Esophagus muscularis mucosa (tissue), 4 donors: ENCODE data around the gene SIPA1L3.

Experiments used
- EP300 ChIP-seq: sonication (generic); formaldehyde crosslinking; IDR thresholded peaks from one replicate; pipeline ENCODE4 v1.6.1; 2017; ENCODE audit warnings: antibody characterized with exemption
- POLR2A ChIP-seq: fragments of 450-650 bp; IDR thresholded peaks from one replicate; pipeline ENCODE4 v1.6.1; 2017; ENCODE audit warnings: antibody characterized with exemption, moderate library complexity, mild to moderate bottlenecking, low read depth
- POLR2AphosphoS5 ChIP-seq, 2 donors: sonication (generic); formaldehyde crosslinking; IDR thresholded peaks; one replicate each; pipeline ENCODE4 v1.6.1; 2017; ENCODE audit warnings: antibody characterized with exemption in 2 of 2
- TF ChIP-seq, protein P1 (sequence below), 3 experiments: fragments of 200-600 bp in 2 of 3; fragments of 450-650 bp in 1 of 3; sonication (generic) in 2 of 3; IDR thresholded peaks; one replicate each; pipeline ENCODE4 v1.5.1; 2017 to 2019; ENCODE audit warnings: antibody characterized with exemption in 3 of 3, mild to moderate bottlenecking in 2 of 3, moderate library complexity in 1 of 3

DNA sequence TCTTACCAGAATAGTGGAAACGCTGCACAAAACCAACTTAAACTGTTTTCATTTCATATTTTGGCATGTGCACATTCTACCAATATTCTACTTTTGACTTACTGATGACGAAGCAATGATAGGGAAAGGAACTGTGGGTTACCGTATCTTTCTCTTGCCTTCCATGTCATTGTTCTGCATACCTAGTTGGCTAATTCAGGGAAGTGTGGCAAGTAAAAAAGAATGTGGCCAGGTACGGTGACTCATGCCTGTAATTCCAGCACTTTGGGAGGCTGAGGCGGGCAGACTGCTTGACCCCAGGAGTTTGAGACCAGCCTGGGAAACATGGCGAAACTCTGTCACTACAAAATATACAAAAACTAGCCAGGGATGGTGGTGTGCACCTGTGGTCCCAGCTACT is 108.2 kb downstream of the SIPA1L3 start:
- TF ChIP-seq, protein P1, sequence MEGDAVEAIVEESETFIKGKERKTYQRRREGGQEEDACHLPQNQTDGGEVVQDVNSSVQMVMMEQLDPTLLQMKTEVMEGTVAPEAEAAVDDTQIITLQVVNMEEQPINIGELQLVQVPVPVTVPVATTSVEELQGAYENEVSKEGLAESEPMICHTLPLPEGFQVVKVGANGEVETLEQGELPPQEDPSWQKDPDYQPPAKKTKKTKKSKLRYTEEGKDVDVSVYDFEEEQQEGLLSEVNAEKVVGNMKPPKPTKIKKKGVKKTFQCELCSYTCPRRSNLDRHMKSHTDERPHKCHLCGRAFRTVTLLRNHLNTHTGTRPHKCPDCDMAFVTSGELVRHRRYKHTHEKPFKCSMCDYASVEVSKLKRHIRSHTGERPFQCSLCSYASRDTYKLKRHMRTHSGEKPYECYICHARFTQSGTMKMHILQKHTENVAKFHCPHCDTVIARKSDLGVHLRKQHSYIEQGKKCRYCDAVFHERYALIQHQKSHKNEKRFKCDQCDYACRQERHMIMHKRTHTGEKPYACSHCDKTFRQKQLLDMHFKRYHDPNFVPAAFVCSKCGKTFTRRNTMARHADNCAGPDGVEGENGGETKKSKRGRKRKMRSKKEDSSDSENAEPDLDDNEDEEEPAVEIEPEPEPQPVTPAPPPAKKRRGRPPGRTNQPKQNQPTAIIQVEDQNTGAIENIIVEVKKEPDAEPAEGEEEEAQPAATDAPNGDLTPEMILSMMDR (IDR thresholded peaks at IDR 0.05) = no peak
- no peak for TF ChIP-seq POLR2A
- TF ChIP-seq EP300 = no peak
- TF ChIP-seq POLR2AphosphoS5 (IDR thresholded peaks at IDR 0.05) = no peak
